Ecto neural progenitor cell (in vitro differentiated cells): ENCODE results near the gene SLC4A7.
"Not testable (repeated sequence)": the region's sequence is repeated elsewhere in the genome, so short reads cannot be mapped to it uniquely, and the experiment has no call there.

Experiments
- DNase-seq: peaks from one replicate; pipeline ENCODE4 v3.0.0-alpha.2; 2018; ENCODE audit warnings: low spot score

The SLC4A7 gene

DNA sequence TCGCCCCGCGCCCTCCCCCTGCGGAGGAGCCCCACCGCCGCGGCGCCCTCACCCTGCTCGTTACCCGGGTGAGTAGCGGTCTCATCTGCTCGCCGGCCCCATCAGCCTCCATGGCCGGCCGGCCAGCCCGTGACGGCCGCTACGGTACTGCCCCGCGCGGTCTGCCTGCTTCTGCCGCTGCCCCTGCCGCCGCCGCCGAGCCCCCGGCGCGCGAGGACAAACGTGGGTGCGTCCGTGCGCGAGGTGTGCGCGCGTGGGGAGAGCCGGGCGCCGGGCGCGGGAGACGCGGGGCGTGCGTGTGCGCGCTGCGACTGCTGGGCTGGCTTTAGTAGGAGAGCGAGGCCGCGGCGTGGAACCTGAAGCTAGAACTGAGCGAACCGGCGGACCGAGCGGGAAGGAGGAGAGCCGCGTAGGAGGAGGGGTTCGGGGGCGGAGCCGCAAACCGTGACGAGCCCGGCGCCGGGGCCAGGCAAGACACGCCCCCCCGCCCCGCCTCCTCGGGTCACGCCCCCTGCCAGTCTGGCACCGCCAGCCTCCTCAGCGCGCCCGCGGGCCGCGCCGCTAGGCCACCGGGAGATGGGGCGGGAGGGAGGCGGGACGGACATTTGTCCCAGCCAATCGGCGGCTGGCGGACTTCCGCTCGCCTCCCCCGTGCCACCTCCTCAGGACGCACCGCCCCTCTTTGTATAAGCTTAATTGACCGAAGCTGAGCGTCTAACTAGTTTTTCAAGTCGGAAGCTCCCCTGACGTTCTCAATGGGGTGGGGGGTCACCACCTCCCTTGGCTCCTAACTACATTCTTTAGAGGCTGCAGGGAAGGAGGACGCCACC, at the start of gene SLC4A7:
SLC4A7 (minus strand) TSS at position 370 of the 830 bp plus-strand sequence; CDS start at position 112, 258 bp downstream.
- DNase-seq = peak; percentile 99

GRCh38 chr3:27533261-27533607, 49.0 kb upstream of the SLC4A7 start:
- DNase-seq = no peak

GRCh38 chr3:27532426-27533260, 48.5 kb upstream of the SLC4A7 start:
- no peak for DNase-seq

DNA sequence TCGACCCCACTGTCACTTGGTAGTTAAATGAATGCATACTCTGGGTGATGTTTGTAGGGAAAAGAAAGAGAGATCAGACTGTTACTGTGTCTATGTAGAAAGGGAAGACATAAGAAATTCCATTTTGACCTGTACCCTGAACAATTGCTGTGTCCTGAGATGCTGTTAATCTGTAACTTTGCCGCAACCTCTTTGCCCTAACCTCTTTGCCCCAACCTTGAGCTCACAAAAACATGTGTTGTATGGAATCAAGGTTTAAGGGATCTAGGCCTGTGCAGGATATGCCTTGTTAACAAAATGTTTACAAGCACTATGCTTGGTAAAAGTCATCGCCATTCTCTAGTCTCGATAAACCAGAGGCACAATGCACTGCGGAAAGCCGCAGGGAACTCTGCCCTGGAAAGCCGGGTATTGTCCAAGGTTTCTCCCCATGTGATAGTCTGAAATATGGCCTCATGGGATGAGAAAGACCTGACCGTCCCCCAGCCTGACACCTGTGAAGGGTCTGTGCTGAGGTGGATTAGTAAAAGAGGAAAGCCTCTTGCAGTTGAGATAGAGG, 47.1 kb upstream of the SLC4A7 start:
- not testable (repeated sequence) for DNase-seq

- no peak for DNase-seq
Measured at GRCh38 chr3:27528791-27529190, 44.6 kb upstream of the SLC4A7 start.

DNA sequence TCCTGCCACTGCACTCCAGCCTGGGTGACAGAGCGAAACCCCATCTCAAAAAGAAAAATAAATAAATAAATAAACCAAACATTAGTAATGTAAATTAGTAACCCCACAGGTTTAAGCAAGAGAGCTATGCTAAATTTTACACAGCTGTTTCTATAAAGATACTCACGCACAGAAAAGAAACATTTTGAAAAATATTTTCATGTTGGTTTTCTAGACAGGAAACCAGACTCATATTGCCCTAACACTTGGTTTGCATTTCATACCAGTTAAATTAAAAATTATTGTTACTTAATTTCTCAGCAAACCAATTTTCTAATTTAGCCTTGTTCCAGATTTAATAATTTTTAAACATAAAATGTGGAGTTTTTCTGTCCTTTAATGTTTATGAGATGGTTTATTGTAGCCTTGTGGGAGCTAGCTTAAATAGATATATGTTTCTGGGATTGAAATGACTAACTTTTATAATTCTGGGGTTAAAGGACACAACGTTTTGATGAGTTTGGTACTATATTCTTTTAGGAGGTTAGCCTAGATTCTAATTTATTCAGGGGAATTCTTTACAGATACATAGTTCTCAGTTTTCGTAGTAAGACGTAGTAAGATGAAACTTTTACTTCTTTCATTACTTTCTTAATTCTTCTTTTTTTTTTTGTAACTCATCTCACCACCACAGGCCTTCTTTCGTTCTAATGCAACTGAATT, 42.6 kb upstream of the SLC4A7 start:
- DNase-seq = no peak

GRCh38 chr3:27521872-27522265, 37.7 kb upstream of the SLC4A7 start:
- no peak for DNase-seq

DNA sequence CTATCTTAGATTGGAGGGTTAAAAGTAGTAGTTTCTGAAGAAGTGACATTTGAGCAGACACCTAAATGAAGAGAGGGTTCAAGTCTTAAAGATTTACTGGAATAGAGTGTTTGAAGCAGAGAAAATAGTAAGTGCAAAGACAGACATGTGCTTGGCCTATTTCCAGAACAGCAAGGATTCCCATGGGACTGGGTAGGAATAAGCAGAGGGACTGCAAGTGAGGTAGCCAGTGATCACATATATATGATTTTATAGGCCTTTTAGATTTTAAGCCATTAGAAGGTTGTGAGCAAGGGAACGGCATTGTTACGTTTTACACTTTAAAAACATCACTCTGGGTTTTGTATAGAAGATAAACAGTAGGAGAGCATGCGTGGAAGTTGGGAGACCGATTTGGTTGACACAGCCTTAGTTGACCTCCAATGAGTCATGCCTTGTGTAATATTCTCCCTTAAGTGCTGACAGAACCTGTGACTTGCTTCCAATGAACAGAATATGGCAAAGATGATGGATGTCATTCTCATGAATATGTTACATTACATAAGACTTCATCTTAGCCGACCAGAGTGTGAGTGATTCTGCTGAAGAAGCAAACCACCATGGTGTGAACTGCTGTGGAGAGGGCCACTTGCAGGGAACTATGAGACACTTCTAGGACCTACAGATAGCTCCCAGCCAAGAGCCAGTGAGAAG, 37.1 kb upstream of the SLC4A7 start:
- DNase-seq = no peak

GRCh38 chr3:27511724-27512422, 27.7 kb upstream of the SLC4A7 start:
- DNase-seq = no peak

GRCh38 chr3:27509376-27509775, 25.2 kb upstream of the SLC4A7 start:
- DNase-seq = no peak

DNA sequence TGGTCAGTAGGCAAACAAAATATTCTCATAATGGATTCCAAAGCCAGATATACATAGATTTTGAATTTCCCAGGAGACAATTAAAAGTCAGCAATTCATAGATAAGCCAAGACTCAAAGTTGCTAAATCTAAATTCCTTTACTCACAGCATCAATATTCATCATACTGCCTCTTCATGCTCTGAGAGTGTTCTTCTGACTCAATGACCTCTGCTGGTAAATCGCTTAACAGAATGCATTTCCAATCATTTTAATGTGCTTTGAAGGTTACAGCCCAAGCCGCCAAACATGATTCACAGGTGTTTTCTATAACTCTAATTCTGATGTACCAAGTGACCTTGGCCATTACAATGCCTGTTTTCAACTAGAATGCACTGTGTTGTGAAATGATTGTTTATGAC, 24.2 kb upstream of the SLC4A7 start:
- DNase-seq = no peak

- DNase-seq = no peak
Measured at GRCh38 chr3:27507515-27508266, 23.5 kb upstream of the SLC4A7 start.

- no peak for DNase-seq
Measured at GRCh38 chr3:27507111-27507510, 22.9 kb upstream of the SLC4A7 start.

DNA sequence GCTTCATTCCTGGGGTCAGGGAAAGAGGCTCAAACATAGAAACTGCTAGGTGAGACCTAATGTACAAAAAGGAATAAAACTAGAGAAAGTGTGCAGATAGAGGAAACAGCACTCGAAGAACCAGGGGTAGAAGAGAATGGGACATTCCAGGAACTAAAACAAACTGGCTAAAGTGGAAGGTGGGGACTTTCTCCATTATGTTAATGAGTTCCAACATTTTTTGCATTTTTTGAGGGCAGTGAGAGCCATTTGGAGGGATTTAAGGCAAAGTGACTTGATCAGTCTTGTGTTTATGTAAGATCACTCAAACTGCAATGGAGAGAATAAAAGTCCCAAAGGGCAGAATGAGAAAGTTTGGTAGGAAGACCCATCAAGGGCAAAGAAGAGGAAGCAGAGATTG, 20.6 kb upstream of the SLC4A7 start:
- no peak for DNase-seq

DNA sequence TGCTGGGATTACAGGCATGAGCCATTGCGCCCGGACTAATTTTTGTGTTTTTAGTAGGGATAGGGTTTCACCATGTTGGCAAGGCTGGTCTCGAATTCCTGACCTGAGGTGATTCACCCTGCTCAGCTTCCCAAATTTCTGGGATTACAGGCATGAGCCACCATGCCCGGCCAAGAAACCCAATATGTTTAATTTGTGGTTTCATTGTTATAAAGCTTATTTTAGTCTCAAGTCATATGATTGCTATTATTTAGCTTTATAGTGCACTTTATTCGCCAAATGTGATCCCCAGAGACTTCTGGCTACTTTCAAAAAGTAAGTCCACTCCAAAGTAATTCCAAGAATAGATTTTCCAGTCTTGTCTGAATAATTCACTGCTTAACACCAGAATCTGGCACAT, 19.3 kb upstream of the SLC4A7 start:
- no peak for DNase-seq

GRCh38 chr3:27501759-27502158, 17.6 kb upstream of the SLC4A7 start:
- no peak for DNase-seq

DNA sequence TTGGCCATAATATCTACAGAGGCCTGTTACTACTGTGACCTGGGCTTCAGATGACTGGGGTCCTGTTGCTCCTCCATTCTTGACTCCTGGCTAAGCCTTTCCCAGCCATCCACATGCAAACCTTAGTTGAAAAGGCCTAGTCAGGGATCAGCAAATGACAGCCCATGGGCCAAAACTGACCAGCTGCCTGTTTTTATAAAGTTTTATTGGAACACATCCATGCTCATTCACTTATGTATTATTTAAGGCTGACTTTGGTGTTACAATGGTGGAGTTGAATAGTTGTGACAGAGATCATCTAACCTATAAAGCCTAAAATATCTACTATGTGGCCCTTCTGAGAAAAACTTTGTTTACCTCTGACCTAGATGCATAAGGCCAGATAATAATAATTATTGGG, 16.8 kb upstream of the SLC4A7 start:
- DNase-seq = no peak

DNA sequence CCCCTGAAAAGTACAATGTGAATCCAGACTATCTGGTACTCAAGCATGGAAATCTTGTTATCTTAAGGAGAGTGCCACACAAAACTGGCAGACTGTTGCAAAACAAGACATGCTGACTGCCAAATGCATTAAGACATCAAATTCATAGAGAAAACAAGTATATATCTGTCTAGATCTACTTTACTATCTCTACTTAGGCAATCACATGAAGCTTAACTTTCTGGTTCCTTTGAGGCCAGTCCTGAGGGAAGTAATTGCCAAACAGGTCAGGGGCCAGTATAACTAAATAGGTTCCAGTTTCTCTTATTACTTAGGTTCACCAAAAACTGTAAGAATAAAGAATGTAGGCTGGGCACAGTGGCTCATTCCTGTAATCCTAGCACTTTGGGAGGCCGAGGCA, 15.9 kb upstream of the SLC4A7 start:
- no peak for DNase-seq

GRCh38 chr3:27494784-27495183, 10.6 kb upstream of the SLC4A7 start:
- no peak for DNase-seq

- no peak for DNase-seq
Measured at GRCh38 chr3:27488821-27489220, 4.6 kb upstream of the SLC4A7 start.
